Kidney (tissue), 14 donors: ENCODE results near the gene IL17REL. TPM values are rescaled to one million over a fixed set of nuclear protein-coding genes. Genes with fewer than 3 reads are reported as not detected.
"Not testable (repeated sequence)": the region's sequence is repeated elsewhere in the genome, so short reads cannot be mapped to it uniquely, and the experiment has no call there.

Experiments
- DNase-seq, 5 donors: peaks; one replicate each; pipeline ENCODE4 v3.0.0-alpha.2; 2013 to 2020
- FAIRE-seq: peaks from 2 replicates; lab custom pipeline; 2012; peaks lifted over from hg19 to GRCh38; lab: Jason Lieb, UNC
- H3K27ac ChIP-seq, 2 donors: one replicate each; pipeline ENCODE4 v1.7.0; 2013; ENCODE audit warnings: low read depth in 2 of 2, low read length in 2 of 2, inconsistent platforms in 1 of 2
- H3K27me3 ChIP-seq: one replicate; pipeline ENCODE4 v1.7.1; 2013; ENCODE audit warnings: low read length, inconsistent platforms; ENCODE audit not compliant: control insufficient read depth, insufficient read depth
- H3K36me3 ChIP-seq, 3 donors: one replicate each; pipeline versions ENCODE4 v1.7.0 to v1.7.1; 2013; ENCODE audit warnings: low read length in 3 of 3, control low read depth in 1 of 3, inconsistent platforms in 1 of 3; ENCODE audit not compliant: insufficient read depth in 3 of 3, control insufficient read depth in 2 of 3
- H3K4me1 ChIP-seq, 3 donors: one replicate each; pipeline versions ENCODE4 v1.7.0 to v1.7.1; 2013; ENCODE audit warnings: low read length in 3 of 3, inconsistent platforms in 1 of 3, low read depth in 1 of 3; ENCODE audit not compliant: control insufficient read depth in 2 of 3, insufficient read depth in 2 of 3
- H3K4me3 ChIP-seq, 3 donors: one replicate each; pipeline versions ENCODE4 v1.7.0 to v1.8.1; 2013; ENCODE audit warnings: low read length in 3 of 3, control low read depth in 1 of 3, inconsistent platforms in 1 of 3
- H3K9ac ChIP-seq, 3 donors: one replicate each; pipeline versions ENCODE4 v1.7.0 to v1.7.1; 2013; ENCODE audit warnings: low read length in 3 of 3, control low read depth in 1 of 3, inconsistent platforms in 1 of 3
- H3K9me3 ChIP-seq, 3 donors: one replicate each; pipeline versions ENCODE4 v1.7.0 to v1.7.1; 2013; ENCODE audit warnings: low read length in 3 of 3, control low read depth in 1 of 3, inconsistent platforms in 1 of 3; ENCODE audit not compliant: control insufficient read depth in 2 of 3, insufficient read depth in 1 of 3
- intact Hi-C: fragments of 100-400 bp; cut with DNase I; formaldehyde crosslinking; loops from one replicate; pipeline ENCODE4 v1.11.1; 2022
- polyA plus RNA-seq: library from polyadenylated mRNA; stranded (reverse); fragments of 350-450 nt; fragmentation: Illumina TruSeq; extraction: RNeasy Lipid Tissue Mini Kit (QIAGEN cat#74804); gene quantifications from one replicate; pipeline ENCODE4 v1.2.3, GENCODE V29; 2014; ENCODE audit warnings: low read depth, low replicate concordance; ENCODE audit not compliant: insufficient read depth
- total RNA-seq: library from RNA; stranded (reverse); fragmentation: NEBNext Ultra II Directional; extraction: Animal tissue kit (Norgen Biotek cat#: 25700); gene quantifications from one replicate; pipeline ENCODE4 v1.2.1, GENCODE V29; 2021
- TF ChIP-seq, protein P1 (sequence below): IDR thresholded peaks from 3 replicates; pipeline ENCODE4 v1.5.1; 2012; ENCODE audit warnings: mild to moderate bottlenecking, moderate library complexity, borderline replicate concordance; ENCODE audit not compliant: insufficient read depth; ENCODE audit errors: extremely low read depth
- donor health status: control.
- donor health status: control.
- donor health status: control.
- donor health status: control.
- donor health status: control.
- donor health status: DM: yes; HTN: yes; CAD: no.
- donor health status: Normal renal cell carcinoma (clear cell type).

Gene IL17REL
- total and polyA plus RNA-seq, 2 donors from 2014 or later = 0.16 TPM; not detected in 1

- no peaks in the 10 kb centered on the region for H3K36me3 ChIP-seq
- DNase-seq (no peak), FAIRE-seq (no peak)
- H3K4me1 ChIP-seq = no peaks in the 10 kb centered on the region
- peaks cover 0 to 9% (median 0%) of the 10 kb centered on the region in 3 donors for H3K9me3 ChIP-seq
- H3K4me3 ChIP-seq = no peak overlapping the region
- no peaks in the 10 kb centered on the region for H3K27me3 ChIP-seq
- TF ChIP-seq, protein P1, sequence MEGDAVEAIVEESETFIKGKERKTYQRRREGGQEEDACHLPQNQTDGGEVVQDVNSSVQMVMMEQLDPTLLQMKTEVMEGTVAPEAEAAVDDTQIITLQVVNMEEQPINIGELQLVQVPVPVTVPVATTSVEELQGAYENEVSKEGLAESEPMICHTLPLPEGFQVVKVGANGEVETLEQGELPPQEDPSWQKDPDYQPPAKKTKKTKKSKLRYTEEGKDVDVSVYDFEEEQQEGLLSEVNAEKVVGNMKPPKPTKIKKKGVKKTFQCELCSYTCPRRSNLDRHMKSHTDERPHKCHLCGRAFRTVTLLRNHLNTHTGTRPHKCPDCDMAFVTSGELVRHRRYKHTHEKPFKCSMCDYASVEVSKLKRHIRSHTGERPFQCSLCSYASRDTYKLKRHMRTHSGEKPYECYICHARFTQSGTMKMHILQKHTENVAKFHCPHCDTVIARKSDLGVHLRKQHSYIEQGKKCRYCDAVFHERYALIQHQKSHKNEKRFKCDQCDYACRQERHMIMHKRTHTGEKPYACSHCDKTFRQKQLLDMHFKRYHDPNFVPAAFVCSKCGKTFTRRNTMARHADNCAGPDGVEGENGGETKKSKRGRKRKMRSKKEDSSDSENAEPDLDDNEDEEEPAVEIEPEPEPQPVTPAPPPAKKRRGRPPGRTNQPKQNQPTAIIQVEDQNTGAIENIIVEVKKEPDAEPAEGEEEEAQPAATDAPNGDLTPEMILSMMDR = no peak
- H3K9ac ChIP-seq = no peak overlapping the region
- H3K27ac ChIP-seq = no peak overlapping the region
- intact Hi-C loops = no loop called here
Observed at GRCh38 chr22:49991907-49992533, 20.5 kb downstream of the IL17REL start.

- intact Hi-C loops = no loop called here
- no peaks in the 10 kb centered on the region for H3K4me1 ChIP-seq
- no peak overlapping the region for H3K9ac ChIP-seq
- DNase-seq (no peak), FAIRE-seq (no peak)
- H3K4me3 ChIP-seq = no peak overlapping the region
- H3K27ac ChIP-seq = no peak overlapping the region
- TF ChIP-seq, protein P1 = no peak
- H3K9me3 ChIP-seq = peaks cover 0 to 14% (median 0%) of the 10 kb centered on the region in 3 donors
- H3K36me3 ChIP-seq = no peaks in the 10 kb centered on the region
- no peaks in the 10 kb centered on the region for H3K27me3 ChIP-seq
Observed at GRCh38 chr22:49991167-49991566, 21.4 kb downstream of the IL17REL start.

GRCh38 chr22:49989826-49990225 lies 22.7 kb downstream of the IL17REL start:
- intact Hi-C loops, DNase-seq, H3K27ac ChIP-seq, H3K4me1 ChIP-seq, H3K4me3 ChIP-seq, H3K9ac ChIP-seq, H3K27me3 ChIP-seq, H3K36me3 ChIP-seq, FAIRE-seq: not testable (repeated sequence)
- peaks cover 0 to 20% (median 0%) of the 10 kb centered on the region in 3 donors for H3K9me3 ChIP-seq

DNA sequence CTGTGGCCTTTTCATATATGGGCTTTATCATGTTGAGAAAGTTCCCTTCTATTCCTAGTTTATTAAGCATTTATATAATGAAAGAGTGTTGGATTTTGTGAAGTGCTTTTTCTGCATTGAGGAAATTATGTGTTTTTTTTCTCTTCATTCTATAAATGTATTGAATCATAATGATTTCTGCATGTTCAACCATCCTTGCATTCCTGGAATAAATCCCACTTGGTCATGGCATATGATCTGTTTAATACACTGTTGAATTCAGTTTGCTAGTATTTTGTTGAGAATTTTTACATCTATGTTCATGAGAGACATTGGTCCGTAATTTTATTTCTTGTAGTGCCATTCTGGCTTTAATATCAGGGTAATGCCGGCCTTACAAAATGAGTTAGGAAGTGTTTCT lies 26.2 kb downstream of the IL17REL start:
- intact Hi-C loops = no loop called here
- H3K4me3 ChIP-seq = no peak overlapping the region
- H3K4me1 ChIP-seq = no peaks in the 10 kb centered on the region
- H3K36me3 ChIP-seq = no peaks in the 10 kb centered on the region
- TF ChIP-seq, protein P1 = no peak
- peaks cover 0 to 19% (median 0%) of the 10 kb centered on the region in 3 donors for H3K9me3 ChIP-seq
- DNase-seq (no peak), FAIRE-seq (no peak)
- no peak overlapping the region for H3K9ac ChIP-seq
- H3K27ac ChIP-seq = no peak overlapping the region
- peaks cover 3% of the 10 kb centered on the region for H3K27me3 ChIP-seq
